Stimulated activated CD8-positive, alpha-beta memory T cell treated with anti-CD3 and anti-CD28 coated beads, Interleukin-4, amount 100 ng/mL, for 1 hour (primary cell): ENCODE data around the gene PTK6.

ENCODE experiments used
- DNase-seq, 2 donors: peaks; one replicate each; pipeline ENCODE4 v3.0.0-alpha.2; 2020; ENCODE audit warnings: low read depth in 2 of 2, low spot score in 1 of 2

Gene PTK6

GRCh38 chr20:63545814-63546213 is 8.6 kb upstream of the PTK6 start:
- no peak for DNase-seq

GRCh38 chr20:63544958-63545516 is 7.9 kb upstream of the PTK6 start:
- no peak for DNase-seq

- no peak for DNase-seq
These were observed 7.2 kb upstream of the PTK6 start for GRCh38 chr20:63544241-63544957.

GRCh38 chr20:63543733-63544132 is 6.6 kb upstream of the PTK6 start:
- no peak for DNase-seq

GRCh38 chr20:63543131-63543530 is 6.0 kb upstream of the PTK6 start:
- DNase-seq = no peak

GRCh38 chr20:63542696-63543095 is 5.5 kb upstream of the PTK6 start:
- no peak for DNase-seq

- no peak for DNase-seq
These were observed 4.9 kb upstream of the PTK6 start for GRCh38 chr20:63542031-63542559.

- DNase-seq = no peak
These were observed 4.2 kb upstream of the PTK6 start for GRCh38 chr20:63541371-63541770.

- no peak for DNase-seq
These were observed 3.4 kb upstream of the PTK6 start for GRCh38 chr20:63540417-63541186.

- DNase-seq = no peak
These were observed 2.5 kb upstream of the PTK6 start for GRCh38 chr20:63539441-63540370.

- DNase-seq = no peak
These were observed 1.9 kb upstream of the PTK6 start for GRCh38 chr20:63539092-63539430.

GRCh38 chr20:63538204-63539091 is 1.3 kb upstream of the PTK6 start:
- DNase-seq = no peak

- peak; percentile 82 to 84 for DNase-seq
These were observed 488 bp upstream of the PTK6 start for GRCh38 chr20:63537525-63538203.

GRCh38 chr20:63536241-63536977 is 767 bp downstream of the PTK6 start:
- no peak for DNase-seq

GRCh38 chr20:63534831-63535651 is 2.1 kb downstream of the PTK6 start:
- DNase-seq = no peak

GRCh38 chr20:63534427-63534830 is 2.7 kb downstream of the PTK6 start:
- DNase-seq = no peak

- no peak for DNase-seq
These were observed 3.2 kb downstream of the PTK6 start for GRCh38 chr20:63533871-63534393.

GRCh38 chr20:63533388-63533787 is 3.8 kb downstream of the PTK6 start:
- no peak for DNase-seq
